NCI-H2196 (cell line): ENCODE data around the gene DCHS1.

Experiments
- DNase-seq: peaks from one replicate; lab custom pipeline; 2025; ENCODE audit not compliant: unreplicated experiment; lab: John Stamatoyannopoulos, UW

Gene DCHS1

GRCh38 chr11:6671991-6672390, 16.4 kb upstream of the DCHS1 start:
- no peak for DNase-seq

- DNase-seq: no peak
Observed at GRCh38 chr11:6670202-6670830, 14.7 kb upstream of the DCHS1 start.

GRCh38 chr11:6667733-6668374, 12.2 kb upstream of the DCHS1 start:
- no peak for DNase-seq

GRCh38 chr11:6666302-6667183, 10.9 kb upstream of the DCHS1 start:
- DNase-seq: no peak

- no peak for DNase-seq
Observed at GRCh38 chr11:6664551-6664950, 8.9 kb upstream of the DCHS1 start.

- no peak for DNase-seq
Observed at GRCh38 chr11:6663794-6664469, 8.3 kb upstream of the DCHS1 start.

GRCh38 chr11:6660712-6661111, 5.1 kb upstream of the DCHS1 start:
- no peak for DNase-seq

GRCh38 chr11:6658647-6659046, 3.0 kb upstream of the DCHS1 start:
- no peak for DNase-seq

- DNase-seq: no peak
Observed at GRCh38 chr11:6657346-6657745, 1.7 kb upstream of the DCHS1 start.

- no peak for DNase-seq
Observed at GRCh38 chr11:6656936-6657335, 1.3 kb upstream of the DCHS1 start.

- DNase-seq: no peak
Observed at GRCh38 chr11:6656584-6656915, 941 bp upstream of the DCHS1 start.

GRCh38 chr11:6655020-6655789, 404 bp downstream of the DCHS1 start:
- no peak for DNase-seq

- no peak for DNase-seq
Observed at GRCh38 chr11:6654281-6655019, 1.2 kb downstream of the DCHS1 start.

- no peak for DNase-seq
Observed at GRCh38 chr11:6653656-6654055, 2.0 kb downstream of the DCHS1 start.

- DNase-seq: no peak
Observed at GRCh38 chr11:6653097-6653496, 2.5 kb downstream of the DCHS1 start.

- no peak for DNase-seq
Observed at GRCh38 chr11:6652182-6652581, 3.4 kb downstream of the DCHS1 start.

- no peak for DNase-seq
Observed at GRCh38 chr11:6650980-6651379, 4.6 kb downstream of the DCHS1 start.

GRCh38 chr11:6650104-6650503, 5.5 kb downstream of the DCHS1 start:
- no peak for DNase-seq

- no peak for DNase-seq
Observed at GRCh38 chr11:6648501-6648900, 7.1 kb downstream of the DCHS1 start.

- DNase-seq: no peak
Observed at GRCh38 chr11:6647836-6648235, 7.8 kb downstream of the DCHS1 start.
